ENCODE data around the gene PATE4. TPM values are rescaled to one million over a fixed set of nuclear protein-coding genes. Genes with fewer than 3 reads are reported as not detected.

Gene PATE4
- total and polyA plus RNA-seq, 12 donors, result not detected

DNA sequence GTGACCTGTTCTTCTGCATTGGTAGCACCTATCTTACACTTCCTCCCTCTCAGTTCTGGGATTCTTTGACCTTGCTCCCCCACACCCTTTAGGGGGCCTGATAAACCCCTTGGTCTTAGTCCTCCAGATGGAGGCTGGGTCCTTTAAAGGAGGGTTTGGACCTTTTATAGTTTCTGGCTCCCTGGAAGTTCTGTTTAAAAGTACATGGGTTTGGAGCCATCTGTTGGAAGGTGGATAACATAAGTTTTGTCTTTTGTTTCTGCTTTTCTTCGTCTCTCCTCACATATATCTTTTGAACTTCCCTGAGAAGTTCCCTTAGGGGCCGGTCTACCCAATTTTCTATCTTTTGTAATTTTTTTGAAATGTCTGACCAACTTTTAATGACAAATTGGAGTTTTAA is 36.4 kb downstream of the PATE4 start:
- no peak overlapping the region for H3K4me3 ChIP-seq
- H3K9me3 ChIP-seq, result peaks cover 0 to 8% (median 0%) of the 10 kb centered on the region in 11 donors
- peaks cover 0 to 2% (median 0%) of the 10 kb centered on the region in 9 donors for H3K4me1 ChIP-seq
- no peaks in the 10 kb centered on the region for H3K36me3 ChIP-seq
- intact Hi-C loops (cut with DNase I), result no loop called here
- H3K27ac ChIP-seq, result no peak overlapping the region
- WGBS, 2 donors, result 73 to 79% methylated on average over 2 of the region's 2 CpGs
- TF ChIP-seq, protein P1, sequence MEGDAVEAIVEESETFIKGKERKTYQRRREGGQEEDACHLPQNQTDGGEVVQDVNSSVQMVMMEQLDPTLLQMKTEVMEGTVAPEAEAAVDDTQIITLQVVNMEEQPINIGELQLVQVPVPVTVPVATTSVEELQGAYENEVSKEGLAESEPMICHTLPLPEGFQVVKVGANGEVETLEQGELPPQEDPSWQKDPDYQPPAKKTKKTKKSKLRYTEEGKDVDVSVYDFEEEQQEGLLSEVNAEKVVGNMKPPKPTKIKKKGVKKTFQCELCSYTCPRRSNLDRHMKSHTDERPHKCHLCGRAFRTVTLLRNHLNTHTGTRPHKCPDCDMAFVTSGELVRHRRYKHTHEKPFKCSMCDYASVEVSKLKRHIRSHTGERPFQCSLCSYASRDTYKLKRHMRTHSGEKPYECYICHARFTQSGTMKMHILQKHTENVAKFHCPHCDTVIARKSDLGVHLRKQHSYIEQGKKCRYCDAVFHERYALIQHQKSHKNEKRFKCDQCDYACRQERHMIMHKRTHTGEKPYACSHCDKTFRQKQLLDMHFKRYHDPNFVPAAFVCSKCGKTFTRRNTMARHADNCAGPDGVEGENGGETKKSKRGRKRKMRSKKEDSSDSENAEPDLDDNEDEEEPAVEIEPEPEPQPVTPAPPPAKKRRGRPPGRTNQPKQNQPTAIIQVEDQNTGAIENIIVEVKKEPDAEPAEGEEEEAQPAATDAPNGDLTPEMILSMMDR (IDR thresholded peaks at IDR 0.05), result no peak
- ATAC-seq (no peak), DNase-seq (no peak)
- no peaks in the 10 kb centered on the region for H3K27me3 ChIP-seq

DNA sequence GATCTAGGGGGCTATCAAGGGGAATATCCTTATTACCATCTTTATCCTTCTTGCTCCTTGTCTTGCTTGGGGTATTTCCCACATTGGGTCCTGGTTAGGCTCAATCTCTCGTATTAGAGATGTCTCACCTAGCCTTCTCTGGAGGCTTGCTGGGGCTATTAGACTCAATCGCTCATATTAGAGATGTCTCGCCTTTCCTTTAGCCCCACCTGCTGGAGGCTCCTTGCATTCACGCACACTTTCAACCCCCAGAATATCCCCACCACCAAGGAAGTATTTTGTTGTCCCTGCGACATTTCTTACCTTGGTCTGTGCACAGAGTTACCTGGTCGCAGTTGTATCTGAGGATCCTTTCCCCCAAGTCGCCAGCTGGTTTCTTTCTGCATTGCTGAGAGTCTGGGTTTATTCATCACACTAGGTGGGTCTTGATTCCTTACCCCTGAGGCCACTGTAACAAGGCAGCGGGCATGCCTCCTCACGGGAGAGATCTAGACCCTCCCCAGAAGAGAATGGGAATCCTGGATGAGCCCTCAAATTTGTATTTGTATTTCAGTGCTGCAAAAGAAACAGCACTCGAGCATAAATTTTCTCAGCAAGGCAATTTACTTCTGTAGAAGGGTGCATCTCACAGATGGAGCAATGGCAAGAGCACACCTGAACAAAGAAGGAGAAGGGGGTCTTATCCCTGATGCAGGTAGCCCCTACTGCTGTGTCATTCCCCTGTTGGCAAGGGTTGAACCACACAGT is 38.4 kb downstream of the PATE4 start:
- DNase-seq (no peak), ATAC-seq (no peak)
- no peak overlapping the region for H3K27ac ChIP-seq
- intact Hi-C loops (cut with DNase I), result loop anchor here in 7 of 10 donors (5.0 to 10.0 kb wide), 5 partner anchors 247 to 917 kb away; partner anchors contain the start of genes CHEK1 (in 3 of the 7), CCDC15 (in 1 of the 7) and EI24 (in 1 of the 7)
- no peak overlapping the region for H3K4me3 ChIP-seq
- TF ChIP-seq, protein P1 (IDR thresholded peaks at IDR 0.05), result peak in 7 of 9 donors; percentile 34 to 50 (median 45)
- peaks cover 0 to 8% (median 0%) of the 10 kb centered on the region in 11 donors for H3K9me3 ChIP-seq
- H3K4me1 ChIP-seq, result peaks cover 0 to 4% (median 0%) of the 10 kb centered on the region in 9 donors
- WGBS, 2 donors, result 78% methylated on average over 10 of the region's 10 CpGs
- no peaks in the 10 kb centered on the region for H3K27me3 ChIP-seq
- no peaks in the 10 kb centered on the region for H3K36me3 ChIP-seq

DNA sequence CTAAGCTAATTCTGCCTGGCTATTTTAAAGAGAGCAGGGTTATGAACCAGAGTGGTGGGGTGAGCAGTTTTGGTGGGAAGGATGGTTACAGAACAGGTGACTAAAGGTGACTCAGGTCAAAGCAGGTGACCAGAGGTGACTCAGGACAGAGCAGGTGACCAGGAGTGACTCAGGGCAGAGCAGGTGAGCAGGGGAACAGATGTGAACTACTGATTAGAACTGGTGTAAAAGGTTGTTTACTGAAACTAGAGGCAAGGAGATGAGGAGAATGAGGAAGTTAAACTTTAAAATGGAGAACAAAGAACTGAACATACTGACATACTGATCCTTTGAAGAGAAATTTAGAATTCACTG is 39.0 kb downstream of the PATE4 start:
- Histone ChIP-seq H3K4me3 (no peak overlapping the region), H3K27ac (no peak overlapping the region), H3K27me3 (no peaks in the 10 kb centered on the region), H3K4me1 (peaks cover 0 to 4% (median 0%) of the 10 kb centered on the region in 9 donors), H3K36me3 (no peaks in the 10 kb centered on the region), H3K9me3 (peaks cover 0 to 8% (median 0%) of the 10 kb centered on the region in 11 donors)
- intact Hi-C loops (cut with DNase I), result loop anchor here in 7 of 10 donors (5.0 to 10.0 kb wide), 5 partner anchors 247 to 917 kb away; partner anchors contain the start of genes CHEK1 (in 3 of the 7), CCDC15 (in 1 of the 7) and EI24 (in 1 of the 7)
- DNase-seq (no peak), ATAC-seq (no peak)
- TF ChIP-seq, protein P1 (IDR thresholded peaks at IDR 0.05), result no peak

DNA sequence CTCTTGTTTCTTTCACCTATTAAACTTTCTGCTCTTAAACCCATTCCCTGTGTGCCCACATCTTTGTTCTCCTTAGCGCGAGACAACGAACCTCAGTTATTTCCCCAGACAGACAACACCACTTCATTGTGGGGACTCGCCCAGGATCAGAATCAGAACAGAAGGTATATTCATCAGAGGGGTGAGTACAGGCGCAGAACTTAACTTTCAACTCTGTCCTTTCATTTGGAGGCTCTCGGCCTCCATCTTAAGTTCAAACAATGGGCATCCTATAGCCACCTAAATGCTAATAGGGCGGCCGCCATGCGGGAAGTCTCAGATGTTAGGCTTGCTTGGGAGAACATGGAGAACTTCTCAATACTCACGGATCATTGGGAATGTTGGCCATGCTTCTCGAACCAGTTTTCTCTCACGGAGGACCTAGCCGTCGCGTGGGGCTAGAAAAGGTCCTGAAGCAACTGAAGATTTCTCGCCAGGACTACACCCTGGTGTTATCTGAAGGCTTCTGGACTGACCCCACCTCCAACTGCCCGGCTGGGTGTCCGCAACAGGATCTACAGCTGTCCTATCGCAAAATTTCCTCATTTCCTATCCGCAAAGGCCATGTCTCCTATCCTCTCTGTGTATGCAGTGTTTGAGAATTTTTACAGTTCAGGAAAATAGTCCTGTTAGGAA is 40.9 kb downstream of the PATE4 start:
- Histone ChIP-seq H3K9me3 (peaks cover 0 to 8% (median 0%) of the 10 kb centered on the region in 11 donors), H3K4me3 (peak overlapping the region in 6 of 10 donors; percentile 12 to 42 (median 22)), H3K4me1 (peaks cover 0 to 4% (median 0%) of the 10 kb centered on the region in 9 donors), H3K27ac (no peak overlapping the region), H3K27me3 (no peaks in the 10 kb centered on the region), H3K36me3 (no peaks in the 10 kb centered on the region)
- TF ChIP-seq, protein P1 (IDR thresholded peaks at IDR 0.05), result no peak
- WGBS, 2 donors, result 71 to 72% methylated on average over 20 of the region's 20 CpGs
- no peak for DNase-seq
- intact Hi-C loops (cut with DNase I), result loop anchor here in 7 of 10 donors (5.0 to 10.0 kb wide), 5 partner anchors 249 to 919 kb away; partner anchors contain the start of genes CHEK1 (in 3 of the 7), CCDC15 (in 1 of the 7) and EI24 (in 1 of the 7)
- peak in 5 of 8 donors; percentile 16 to 30 (median 22) for ATAC-seq
